HG03469 (cell line): ENCODE data around the gene EHF.
"Not testable (repeated sequence)": the region's sequence is repeated elsewhere in the genome, so short reads cannot be mapped to it uniquely, and the experiment has no call there.

Source experiments
- ATAC-seq: cut with Tn5 transposase; IDR thresholded peaks from one replicate; pipeline ENCODE4 v1.9.1; 2021; ENCODE audit warnings: mild to moderate bottlenecking, moderate library complexity, moderate number of reproducible peaks; ENCODE audit not compliant: unreplicated experiment

The EHF gene

DNA sequence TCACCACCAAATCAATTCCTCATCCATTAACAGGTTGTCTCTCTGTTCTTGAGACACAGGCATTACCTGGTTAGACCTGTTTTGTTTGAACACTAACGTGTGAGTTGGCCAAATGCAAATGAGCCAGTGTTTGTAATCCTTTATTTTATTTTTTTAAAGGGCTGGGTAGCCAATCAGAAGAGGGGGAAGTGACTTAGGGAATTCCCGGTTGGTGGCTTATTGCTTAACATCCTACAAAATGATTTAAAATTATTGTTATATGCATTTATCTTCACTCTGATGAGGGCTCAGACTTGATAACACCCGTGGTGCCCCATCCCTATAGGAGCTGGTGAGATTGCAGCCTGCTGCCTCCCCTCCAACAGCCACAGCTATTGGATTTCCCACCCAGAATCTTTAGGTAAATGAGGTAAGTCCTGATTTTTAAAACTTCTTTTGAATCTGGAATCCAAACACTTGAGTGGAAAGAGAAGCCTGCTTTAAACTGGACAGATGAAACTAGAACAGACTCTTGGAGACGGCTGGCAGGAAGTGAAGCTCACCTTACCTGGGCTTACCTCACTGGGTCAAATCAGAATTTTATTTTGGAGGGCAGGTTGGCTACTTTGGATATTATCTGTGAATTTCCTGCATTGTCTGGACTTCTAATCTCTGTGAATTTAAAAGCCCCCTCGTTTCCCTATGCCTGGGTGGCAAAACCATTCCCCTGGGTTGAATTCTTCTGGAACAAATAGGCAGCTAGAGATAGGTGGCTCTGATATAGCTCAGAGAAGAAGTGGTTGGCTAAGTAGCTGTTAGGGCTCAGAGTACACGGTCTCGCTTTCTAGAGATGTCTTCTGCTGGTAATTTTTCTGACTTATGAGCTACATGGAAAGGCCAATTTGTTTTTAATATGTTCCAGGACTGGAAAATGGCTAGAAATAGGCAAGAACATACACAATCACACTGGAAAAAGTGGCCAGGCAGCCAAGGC is at the start of gene EHF:
TSS of gene EHF (plus strand) at position 274 of the 973 bp plus-strand sequence. CDS start 21,538 bp downstream, outside the sequence.
- no peak for ATAC-seq

DNA sequence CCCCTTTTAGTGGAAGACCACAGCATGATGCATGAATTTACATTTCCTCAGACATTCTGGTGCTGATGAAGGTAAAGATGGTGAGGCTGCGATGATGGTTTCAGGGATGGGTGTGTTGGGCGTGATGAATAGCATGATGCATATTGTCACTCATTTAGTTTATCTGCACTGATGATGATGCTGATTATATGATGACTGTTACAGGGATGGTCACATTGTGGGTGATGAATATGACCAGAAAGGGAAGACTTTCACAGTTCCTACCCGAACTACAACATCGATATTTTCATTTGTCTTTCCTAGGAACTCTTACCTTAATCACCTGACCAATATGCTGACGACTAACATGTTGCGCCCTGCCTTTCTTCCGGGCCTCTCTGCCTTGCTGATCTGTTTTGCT is 47.4 kb upstream of the EHF start:
- ATAC-seq, result no peak

DNA sequence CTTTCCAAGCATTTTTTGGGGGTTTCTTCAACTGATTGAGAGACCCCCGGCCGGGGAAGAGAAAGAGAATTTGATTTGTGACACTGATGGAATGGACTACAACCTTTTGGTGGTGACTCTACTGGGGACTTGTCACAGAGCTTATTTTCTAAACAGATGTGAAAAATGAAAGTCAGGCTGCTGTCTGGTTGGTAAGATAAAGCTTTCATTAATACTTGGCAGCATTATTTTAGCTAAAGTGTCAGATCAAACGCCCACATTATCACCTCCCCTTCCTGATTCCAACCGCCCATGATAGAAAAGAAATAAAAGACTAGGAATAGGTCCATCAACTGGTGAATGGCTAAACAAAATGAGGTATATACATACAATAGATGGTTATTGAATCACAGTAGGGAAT is 45.6 kb upstream of the EHF start:
- ATAC-seq, result no peak

DNA sequence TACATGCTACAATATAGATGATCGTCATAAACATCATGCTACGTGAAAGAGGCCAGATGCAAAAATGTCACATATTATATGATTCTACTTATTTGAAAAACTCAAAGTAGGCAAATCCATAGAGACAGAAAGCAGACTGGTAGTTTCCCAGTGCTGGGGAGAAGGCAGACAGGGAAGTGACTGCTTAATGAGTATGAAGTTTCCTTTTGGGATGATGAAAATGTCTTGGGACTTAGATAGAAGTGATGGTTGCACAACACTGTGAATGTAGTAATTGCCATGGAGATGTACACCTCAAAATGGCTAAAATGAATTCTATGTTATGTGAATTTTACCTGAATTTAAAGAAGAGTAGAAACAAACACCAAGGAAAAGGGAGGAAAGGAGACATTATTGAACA is 45.2 kb upstream of the EHF start:
- ATAC-seq, result no peak

DNA sequence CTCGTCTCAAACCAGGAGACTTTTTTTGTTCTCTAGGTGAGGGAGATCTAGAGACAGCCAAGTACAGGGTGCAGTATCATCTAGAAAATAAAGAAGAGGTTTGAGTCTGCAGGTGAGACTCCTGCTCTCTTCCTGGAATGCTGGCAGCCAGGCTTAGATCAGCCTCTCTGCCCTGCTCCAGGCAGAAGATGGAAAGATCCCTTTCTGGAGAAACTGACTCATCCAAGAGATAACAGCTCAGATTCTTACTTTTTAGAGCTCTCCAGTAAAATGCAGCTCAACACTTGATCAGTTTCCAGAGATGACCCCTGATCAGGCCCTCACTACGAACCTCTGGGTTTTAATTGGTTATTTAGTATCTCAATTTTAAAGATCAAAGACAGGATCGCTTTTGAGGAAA is 44.6 kb upstream of the EHF start:
- no peak for ATAC-seq

DNA sequence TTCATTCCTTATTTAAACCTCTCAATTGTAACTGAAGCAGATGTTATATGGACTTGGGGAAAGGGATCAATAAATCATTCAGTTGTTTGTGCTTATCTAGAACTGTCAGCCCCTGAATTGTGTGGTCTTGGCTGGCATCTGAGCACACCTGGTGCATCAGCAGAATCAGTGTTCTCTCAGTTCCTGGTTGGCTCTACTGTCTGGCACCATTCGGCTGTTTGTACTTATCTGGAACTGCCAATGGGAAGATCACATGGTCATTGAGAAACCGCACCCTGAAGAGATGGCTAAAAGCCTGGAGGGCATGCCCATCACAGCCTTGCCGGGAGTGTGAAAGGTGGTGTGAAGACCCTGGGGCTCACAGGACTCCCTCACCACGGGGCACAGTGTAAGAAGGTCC is 37.1 kb upstream of the EHF start:
- ATAC-seq, result no peak

DNA sequence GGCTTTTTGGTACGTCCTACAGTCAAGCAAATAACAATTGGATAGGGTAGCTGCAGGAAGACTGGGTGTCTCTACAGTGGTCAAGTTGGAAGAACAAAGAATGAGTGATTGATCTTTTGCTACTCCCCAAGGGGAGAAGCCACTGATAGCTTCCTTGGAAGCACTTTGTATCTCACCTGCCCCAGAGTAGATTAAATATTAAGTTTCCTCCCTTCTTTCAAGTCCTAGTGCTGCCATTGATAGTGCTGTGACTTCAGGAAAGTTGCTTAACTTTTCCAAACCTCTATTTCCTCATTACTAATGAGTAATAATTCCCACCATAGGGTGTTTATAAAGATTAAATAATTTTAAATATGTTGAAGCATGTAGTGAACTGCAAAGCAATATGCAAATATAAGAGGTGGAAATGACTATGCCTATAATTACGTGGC is 35.6 kb upstream of the EHF start:
- ATAC-seq, result no peak

DNA sequence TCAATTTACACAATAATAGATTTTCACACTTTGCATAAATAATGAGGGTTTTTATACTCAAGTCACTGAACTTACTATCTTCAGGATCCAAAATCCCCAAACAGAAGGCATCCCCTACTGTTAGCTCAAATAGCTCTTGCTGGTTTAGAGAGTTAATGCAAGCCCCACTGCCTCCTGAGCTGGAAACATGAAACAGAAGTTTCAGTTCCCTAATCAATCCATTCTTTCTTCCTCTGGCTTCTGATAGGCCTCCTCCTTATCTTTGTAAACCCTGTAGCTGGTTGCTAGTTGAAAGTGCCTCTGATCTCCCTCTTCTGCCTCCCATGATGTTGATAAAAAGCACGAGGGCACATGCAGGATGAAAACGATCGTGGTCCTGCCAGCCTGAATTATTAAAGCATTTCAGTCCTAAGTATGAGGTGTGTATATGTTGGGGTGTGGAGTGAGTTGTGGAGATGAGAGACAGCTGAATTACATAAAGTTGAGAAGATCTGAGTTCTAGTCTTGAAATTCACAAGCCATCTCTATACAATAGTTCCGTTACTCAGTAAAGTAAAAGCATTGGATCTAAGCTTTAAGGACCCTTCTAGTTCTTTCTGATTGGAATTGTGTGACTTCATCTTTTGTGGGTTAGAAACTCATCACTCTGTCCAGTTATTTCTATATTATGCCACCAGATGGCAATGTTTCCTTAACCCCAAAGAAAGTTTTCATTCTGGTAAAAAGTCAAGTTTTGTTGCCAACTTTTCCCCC is 35.0 kb upstream of the EHF start:
- ATAC-seq, result peak; percentile 63

DNA sequence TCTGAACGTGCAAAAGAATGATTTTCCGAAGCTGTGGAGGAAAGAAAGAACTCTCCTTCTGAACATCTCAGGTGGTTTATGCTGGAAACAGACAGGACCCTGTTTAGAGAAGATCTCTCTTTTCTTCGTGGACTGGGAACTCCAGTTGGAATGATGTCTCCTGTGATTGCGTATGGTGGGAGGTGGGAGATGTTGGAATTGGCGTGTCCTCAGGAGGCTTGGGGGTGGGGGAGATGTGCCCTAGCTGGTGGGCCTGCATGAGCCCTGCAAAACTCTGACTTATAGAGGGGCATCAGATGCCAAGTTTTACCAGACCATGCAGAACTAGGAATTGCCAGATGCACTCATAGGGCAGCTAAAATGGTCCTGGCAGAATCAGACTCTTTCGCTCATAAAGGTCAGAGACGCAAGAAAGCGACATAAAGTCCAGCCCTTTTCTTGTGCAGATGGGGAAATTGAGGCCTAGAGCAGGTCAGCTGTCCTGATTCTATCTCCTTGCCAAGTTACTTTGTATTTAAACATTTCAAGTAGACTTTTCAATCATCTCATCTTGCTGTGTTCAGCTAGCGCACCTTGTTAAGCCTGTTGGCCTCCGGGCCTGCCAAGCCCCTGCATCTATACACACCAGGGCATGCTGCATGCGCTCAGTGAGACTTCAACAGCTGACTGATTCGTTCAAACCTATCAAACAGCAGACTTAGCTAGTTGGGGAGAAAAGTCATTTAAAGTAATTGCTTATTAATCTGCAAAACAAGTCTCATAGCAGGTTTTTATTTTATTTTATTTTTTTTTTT is 34.2 kb upstream of the EHF start:
- ATAC-seq, result no peak

DNA sequence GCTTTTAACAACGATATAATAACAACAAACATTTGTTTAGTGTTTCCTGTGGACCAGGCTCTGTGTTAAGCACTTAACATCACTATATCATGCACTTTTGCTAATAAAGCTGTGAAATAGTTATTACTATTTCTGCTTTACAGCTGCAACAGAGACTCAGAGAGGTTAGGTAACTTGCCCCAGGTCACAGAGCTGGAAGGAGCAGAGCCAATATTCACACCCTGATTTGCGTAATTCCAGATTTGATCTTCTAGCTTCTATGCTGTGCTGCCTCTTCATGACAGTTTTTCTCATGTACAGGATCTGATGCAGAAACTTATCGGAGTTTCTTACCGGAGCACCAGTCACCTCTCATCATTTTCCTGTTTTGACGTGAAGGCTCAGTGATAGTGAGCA is 33.6 kb upstream of the EHF start:
- no peak for ATAC-seq

DNA sequence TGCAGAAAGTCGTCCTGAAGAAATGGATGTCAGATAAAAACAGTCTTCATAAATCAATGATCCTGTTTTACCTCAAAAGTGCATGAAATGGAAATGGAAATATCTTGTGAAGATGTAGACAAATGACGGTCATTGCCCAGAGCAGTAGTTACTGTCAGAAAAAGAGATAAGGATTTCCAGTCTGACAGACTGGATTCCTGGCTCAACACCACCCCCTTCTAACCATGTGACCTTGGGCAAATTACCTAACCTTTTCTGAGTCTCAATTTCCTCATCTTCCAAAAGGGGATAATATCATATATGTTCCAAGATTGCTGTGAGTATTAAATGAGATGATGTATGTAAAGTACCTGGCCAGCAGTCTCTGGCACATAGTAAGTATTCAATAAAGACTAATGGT is 32.9 kb upstream of the EHF start:
- ATAC-seq, result no peak

DNA sequence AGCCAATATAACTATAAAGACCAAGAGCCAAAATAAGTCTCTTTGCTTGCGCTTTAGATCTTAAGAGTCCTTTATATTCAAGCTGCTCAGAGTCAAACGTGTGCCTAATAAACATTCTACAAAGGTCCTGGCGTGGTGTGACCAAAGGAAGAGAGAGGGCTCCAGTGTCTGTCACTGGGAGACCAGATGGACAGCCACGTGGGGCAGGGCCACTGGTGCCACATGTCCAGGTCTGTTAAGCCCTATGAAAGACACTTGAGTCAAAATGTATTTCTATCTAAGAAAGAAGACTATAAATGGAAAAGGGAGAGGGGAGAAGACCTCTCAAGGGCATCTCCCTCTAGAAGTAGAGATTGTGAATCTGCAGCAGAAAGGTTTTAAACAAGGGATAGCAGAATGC is 32.2 kb upstream of the EHF start:
- no peak for ATAC-seq

DNA sequence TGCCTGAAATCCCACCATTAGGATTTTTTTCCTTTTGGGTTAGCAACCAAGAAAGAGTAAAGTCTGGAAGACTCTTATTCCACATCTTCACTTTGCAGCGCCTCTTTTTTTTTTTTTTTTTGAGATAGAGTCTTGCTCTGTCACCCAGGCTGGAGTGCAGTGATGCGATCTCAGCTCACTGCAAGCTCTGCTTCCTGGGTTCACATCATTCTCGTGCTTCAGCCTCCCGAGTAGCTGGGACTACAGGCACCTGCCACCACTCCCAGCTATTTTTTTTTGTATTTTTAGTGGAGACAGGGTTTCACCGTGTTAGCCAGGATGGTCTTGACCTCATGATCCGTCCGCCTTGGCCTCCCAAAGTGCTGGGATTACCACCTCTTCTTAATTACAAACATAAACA is 31.7 kb upstream of the EHF start:
- ATAC-seq, result not testable (repeated sequence)

DNA sequence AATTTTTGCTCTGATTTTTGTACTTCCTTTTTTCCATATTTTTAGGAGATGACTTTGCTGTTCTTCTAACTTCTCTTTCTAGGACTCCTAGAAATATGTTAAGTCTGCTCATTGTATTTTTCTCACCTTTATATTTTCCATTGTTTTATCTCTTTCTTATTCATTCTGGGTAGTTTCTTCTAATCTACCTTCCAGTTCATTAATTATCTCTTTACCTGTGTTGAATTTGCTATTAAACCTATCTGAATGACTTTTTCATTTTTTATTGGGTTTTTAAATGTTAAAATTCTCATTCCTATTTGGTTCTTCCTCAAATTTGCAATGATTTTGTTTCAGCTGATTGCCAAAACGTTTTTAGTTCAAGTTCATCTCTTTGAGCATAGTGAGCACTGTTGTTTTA is 27.8 kb upstream of the EHF start:
- no peak for ATAC-seq

DNA sequence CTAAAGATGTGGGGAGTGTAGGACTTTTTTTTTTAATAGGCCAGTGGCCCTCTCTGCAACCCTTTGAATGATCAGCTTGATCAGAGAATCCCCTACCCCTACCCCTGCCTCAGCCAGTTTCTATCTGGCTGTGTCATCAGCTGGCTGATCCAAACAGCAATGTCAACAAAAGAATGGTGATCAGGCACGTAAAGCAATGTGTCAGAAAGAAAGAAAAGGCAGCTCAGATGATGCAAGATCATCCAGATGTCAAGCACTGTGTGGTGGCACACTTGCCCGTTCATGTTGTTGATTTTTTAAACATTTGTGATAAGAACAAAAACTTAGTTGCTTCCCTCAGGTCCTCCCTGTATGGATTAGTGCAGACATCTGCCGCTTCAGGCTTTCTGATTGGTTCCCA is 26.3 kb upstream of the EHF start:
- ATAC-seq, result no peak

DNA sequence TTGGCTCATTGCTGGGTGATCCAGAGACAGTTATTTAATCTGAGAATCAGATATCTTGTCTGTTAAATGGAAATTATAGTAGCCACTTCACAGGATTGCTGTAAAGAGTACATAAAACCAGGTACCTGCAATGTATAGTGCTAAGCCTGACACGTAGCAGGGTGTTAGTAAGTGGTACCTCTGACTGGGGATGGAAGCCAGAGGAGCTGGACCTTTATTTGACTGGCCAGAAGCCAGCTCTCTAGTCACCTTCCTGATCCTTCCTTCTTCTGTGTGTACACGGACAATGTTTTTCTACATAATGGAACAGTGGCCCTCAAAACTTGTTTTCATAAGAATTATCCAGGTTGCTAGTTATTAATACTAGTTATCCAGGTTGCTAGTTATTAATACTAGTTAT is 25.5 kb upstream of the EHF start:
- no peak for ATAC-seq

DNA sequence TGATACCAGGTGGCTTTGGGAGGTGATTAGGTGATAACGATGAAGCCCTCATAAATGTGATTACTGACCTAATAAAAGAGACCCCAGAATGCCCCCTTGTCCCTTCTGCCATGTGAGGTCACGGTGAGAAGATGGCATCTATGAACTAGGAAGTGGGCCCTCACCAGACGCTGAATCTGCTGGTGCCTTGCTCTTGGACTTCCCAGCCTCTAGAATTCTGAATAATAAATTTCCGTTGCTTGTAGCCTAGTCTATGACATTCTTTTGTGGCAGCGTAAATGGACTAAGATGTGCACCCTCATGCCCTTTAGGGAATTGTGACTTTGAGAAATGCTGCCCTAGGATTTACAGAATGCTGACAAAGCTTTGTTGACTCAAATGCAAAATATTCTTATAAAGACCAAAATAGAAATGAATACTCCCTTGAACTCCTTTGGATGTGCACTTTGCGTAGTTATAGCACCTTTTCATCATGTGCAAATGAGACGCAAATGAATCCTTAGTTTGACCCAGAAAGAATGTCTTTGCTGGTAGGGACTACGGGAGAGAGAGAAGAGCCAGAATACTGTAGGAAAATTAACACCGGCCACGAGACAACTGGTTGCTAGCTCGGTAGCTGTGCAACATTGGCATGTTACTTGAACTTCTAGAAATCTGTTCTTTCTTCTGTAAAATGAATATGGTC is 24.8 kb upstream of the EHF start:
- ATAC-seq, result no peak

DNA sequence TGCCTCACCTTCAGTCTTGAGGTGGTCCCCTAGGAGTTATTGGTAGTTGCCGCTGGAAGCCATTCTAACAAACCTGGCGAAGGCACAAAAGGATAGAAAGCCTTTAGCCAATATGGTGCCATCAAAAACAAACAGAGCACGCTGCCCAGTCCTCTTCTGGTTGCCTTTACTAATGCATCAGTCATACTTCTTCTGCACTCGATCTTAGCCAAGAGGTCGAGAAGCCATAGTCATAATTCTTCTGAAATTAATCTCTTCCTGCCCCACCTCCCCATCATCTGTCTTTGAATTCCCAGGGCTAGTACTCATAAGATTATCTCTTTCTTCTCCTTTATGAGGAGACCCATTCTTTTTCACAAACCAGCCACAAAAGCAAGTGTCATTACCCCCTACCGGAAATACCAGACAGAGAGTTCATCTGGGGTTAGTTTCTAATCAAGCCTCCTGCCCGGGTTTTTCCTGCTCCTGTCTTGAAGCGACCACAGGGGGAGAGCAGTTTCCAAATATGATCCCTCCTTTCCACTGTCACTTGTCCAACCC is 21.4 kb upstream of the EHF start:
- no peak for ATAC-seq

DNA sequence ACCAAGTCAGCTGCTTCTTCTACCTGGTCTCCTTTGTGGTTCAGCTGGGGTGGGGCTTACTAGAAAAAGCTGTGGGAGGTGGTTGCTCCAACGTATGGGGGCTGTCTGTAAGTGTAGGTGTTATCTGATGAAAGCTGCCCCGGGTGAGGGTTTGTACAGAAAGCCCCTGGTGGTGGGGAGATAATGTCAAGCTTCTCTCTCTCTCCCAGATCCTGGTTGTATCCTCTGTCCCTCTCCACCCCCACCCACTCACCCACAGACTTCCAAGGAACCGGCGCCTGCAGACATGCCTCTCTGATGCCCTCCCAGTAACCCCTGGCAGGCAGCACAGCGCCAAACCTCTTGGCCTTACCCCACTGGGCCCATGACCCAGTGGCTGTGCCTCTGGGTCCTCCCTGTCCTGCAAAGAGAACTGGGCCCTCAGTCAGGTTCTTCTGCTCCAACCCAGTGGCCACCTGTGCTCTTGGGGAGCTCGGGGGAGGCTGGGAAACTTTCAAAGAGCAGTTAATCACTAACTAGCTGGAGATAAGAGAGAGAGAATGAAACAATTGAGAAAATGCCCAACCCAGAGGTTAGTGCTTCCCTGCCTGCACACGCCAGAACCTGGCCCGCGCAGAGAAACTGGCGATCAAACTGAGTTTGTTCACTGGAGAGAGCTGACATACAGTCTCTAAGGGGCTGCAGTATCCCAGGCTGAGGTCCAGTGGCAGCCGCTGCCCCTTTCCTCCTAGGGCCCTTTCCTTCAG is 20.4 kb upstream of the EHF start:
- ATAC-seq, result no peak

DNA sequence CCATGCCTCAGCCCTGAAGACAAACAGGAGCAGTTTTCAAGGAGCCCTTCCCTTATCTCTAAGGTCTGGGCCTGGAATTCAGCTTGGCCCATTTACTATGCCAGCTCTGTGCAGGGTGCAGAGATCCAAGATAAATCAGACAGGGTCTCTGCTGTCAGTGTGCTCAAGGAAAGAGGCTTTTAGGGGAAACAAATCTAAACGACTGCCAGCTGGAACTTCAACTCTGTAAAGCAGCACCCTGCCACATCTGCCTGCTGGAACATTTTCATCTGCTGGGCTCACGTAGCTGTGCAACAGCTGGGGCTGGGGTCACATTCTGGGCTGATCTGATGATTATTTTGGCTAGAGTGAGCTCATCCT is 19.8 kb upstream of the EHF start:
- ATAC-seq, result no peak
